HG03025 (cell line): ENCODE results near the gene RB1.

Experiments
- ATAC-seq: cut with Tn5 transposase; IDR thresholded peaks from one replicate; pipeline ENCODE4 v1.9.1; 2021; ENCODE audit warnings: mild to moderate bottlenecking, moderate library complexity; ENCODE audit not compliant: unreplicated experiment, low FRiP score

RB1 gene

GRCh38 chr13:48303359-48304142, at the start of gene RB1:
Gene RB1 (plus strand): TSS chr13:48303751. CDS start chr13:48303913, 162 bp downstream.
- peak; percentile 78 for ATAC-seq

- no peak for ATAC-seq
These were observed 49.7 kb upstream of the RB1 start for GRCh38 chr13:48253849-48254248.

- ATAC-seq: no peak
These were observed 48.5 kb upstream of the RB1 start for GRCh38 chr13:48255090-48255489.

GRCh38 chr13:48255954-48256353, 47.6 kb upstream of the RB1 start:
- no peak for ATAC-seq

GRCh38 chr13:48258002-48258401, 45.5 kb upstream of the RB1 start:
- ATAC-seq: no peak

GRCh38 chr13:48258430-48258829, 45.1 kb upstream of the RB1 start:
- ATAC-seq: no peak

- ATAC-seq: no peak
These were observed 42.6 kb upstream of the RB1 start for GRCh38 chr13:48260970-48261369.

- no peak for ATAC-seq
These were observed 40.4 kb upstream of the RB1 start for GRCh38 chr13:48263196-48263595.

- ATAC-seq: no peak
These were observed 39.5 kb upstream of the RB1 start for GRCh38 chr13:48264058-48264457.

GRCh38 chr13:48265217-48265815, 38.2 kb upstream of the RB1 start:
- no peak for ATAC-seq

GRCh38 chr13:48266150-48266549, 37.4 kb upstream of the RB1 start:
- ATAC-seq: no peak

GRCh38 chr13:48266701-48267639, 36.6 kb upstream of the RB1 start:
- no peak for ATAC-seq

GRCh38 chr13:48268019-48268418, 35.5 kb upstream of the RB1 start:
- no peak for ATAC-seq

- ATAC-seq: no peak
These were observed 30.2 kb upstream of the RB1 start for GRCh38 chr13:48273346-48273745.

- ATAC-seq: no peak
These were observed 28.0 kb upstream of the RB1 start for GRCh38 chr13:48275507-48275906.

- ATAC-seq: no peak
These were observed 24.7 kb upstream of the RB1 start for GRCh38 chr13:48278806-48279205.

- ATAC-seq: no peak
These were observed 22.0 kb upstream of the RB1 start for GRCh38 chr13:48281556-48281955.

GRCh38 chr13:48291730-48292129, 11.8 kb upstream of the RB1 start:
- no peak for ATAC-seq

GRCh38 chr13:48292650-48293049, 10.9 kb upstream of the RB1 start:
- ATAC-seq: no peak

- no peak for ATAC-seq
These were observed 8.9 kb upstream of the RB1 start for GRCh38 chr13:48294653-48295052.

- no peak for ATAC-seq
These were observed 8.3 kb upstream of the RB1 start for GRCh38 chr13:48295271-48295670.
